Stimulated activated CD4-positive, alpha-beta T cell treated with anti-CD3 and anti-CD28 coated beads, Interleukin-2, amount 100 ng/mL, for 48 hours (primary cell): ENCODE data around the gene SIRT1.
A peak's percentile ranks its signal among the peaks of the same experiment; 100 is the strongest.
"Not testable (repeated sequence)": the region's sequence is repeated elsewhere in the genome, so short reads cannot be mapped to it uniquely, and the experiment has no call there.

Experiments used
- DNase-seq, 2 donors: peaks; one replicate each; pipeline ENCODE4 v3.0.0-alpha.2; 2020

The SIRT1 gene

DNA sequence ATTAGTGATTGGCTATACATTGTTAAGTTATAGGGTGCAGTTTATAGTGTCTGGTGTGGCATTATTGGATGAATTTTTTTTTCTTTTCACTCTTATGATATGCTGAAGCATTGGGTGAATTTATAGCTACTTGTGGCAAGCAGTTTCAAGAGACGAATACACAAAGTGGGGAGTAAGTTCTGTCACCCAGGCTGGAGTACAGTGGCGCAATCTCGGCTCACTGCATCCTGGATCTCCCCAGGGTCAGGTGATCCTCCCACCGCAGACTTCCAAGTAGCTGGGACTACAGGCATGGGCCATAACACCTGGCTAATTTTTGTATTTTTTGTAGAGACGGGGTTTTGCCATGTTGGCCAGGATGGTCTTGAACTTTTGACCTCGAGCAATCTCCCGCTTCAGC, 6.3 kb upstream of the SIRT1 start:
- DNase-seq: no peak

DNA sequence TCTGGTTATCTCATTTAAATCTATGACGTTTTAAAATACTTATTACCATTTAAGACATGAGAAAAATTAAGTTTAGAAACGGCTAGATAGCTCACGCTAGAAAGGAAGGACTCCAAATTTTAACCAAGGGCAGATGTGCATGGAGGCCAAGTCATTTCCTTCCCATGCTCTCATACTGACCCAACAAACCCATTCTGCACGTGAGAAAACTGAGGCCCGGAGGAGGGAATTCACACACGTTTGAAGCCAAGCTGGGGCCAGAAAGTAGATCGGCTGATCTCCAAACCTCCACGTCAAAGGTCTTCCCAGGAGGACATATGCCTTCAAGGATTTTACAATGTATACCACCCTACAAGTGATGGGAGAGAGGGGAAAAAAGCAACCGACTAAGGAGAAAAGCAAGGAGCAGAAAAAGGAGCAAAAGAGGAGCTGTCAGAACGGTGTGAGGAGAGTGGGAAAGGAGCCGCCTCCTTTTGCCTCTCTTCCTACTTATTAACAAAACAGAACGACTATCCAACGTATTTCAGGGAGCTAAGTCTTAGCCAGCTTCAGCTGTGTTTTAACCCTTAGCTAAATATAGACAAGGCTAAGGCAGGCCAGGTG, 645 bp upstream of the SIRT1 start:
- peak in 1 of 2 donors; percentile 3 for DNase-seq

DNA sequence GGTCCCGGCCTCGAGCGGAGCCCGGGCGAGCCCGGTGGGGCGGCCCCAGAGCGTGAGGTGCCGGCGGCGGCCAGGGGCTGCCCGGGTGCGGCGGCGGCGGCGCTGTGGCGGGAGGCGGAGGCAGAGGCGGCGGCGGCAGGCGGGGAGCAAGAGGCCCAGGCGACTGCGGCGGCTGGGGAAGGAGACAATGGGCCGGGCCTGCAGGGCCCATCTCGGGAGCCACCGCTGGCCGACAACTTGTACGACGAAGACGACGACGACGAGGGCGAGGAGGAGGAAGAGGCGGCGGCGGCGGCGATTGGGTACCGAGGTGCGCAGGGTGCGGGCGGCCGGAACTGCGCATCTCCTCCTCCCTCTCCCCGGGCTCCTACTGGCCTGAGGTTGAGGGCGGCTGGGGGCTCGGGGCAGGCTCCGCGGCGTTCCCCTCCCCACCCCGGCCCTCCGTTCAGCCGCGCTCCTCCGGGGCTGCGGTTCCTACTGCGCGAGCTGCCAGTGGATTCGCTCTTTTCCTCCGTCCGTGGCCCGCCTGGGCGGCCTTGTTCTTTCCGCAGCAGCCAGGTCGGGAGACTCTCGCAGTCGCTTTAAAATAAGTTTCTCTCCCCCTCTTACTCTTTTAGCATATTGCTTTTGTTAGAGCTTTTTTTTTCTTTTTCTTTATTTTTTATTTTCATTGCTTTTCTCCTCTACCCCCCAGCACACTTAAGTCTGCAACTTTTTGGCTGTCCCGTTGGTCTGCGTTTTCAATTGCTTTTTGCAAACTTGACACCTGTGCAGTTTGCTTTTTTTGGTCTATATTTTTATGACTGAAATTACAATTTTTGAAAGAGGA, 600 bp downstream of the SIRT1 start:
- peak; percentile 66 for DNase-seq

- DNase-seq: no peak
Observed at GRCh38 chr10:67893637-67894036, 9.2 kb downstream of the SIRT1 start.

DNA sequence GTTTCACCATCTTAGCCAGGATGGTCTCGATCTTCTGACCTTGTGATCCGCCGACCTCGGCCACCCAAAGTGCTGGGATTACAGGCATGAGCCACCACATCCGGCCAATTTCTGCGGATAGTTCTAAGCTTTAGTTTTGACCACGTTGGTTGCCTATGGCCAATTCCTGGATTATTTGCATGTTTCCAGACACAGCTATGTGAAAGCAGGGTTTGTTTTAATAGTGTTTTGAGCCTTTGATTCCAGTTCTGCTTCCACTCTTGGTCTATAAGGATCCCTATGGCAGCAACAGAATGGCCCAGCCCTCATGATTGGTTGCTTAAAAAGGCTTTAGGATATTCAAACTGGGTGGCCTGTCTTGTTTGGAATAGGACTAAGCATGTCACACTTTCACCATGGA, 19.1 kb downstream of the SIRT1 start:
- DNase-seq: no peak

GRCh38 chr10:67912331-67912946, 28.0 kb downstream of the SIRT1 start:
- no peak for DNase-seq

GRCh38 chr10:67914777-67915340, 30.4 kb downstream of the SIRT1 start:
- no peak for DNase-seq

- DNase-seq: no peak
Observed at GRCh38 chr10:67917169-67917568, 32.7 kb downstream of the SIRT1 start.

DNA sequence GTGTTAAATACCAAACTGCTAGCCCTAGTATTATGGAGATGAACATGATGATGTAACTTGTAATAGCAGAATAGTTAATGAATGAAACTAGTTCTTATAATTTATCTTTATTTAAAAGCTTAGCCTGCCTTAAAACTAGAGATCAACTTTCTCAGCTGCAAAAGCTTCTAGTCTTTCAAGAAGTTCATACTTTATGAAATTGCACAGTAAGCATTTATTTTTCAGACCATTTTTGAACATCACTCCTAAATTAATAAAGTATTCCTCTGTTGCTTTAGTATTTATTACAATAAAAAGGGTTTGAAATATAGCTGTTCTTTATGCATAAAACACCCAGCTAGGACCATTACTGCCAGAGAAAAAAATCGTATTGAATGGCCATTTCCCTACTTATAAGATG, 33.2 kb downstream of the SIRT1 start:
- DNase-seq: no peak

DNA sequence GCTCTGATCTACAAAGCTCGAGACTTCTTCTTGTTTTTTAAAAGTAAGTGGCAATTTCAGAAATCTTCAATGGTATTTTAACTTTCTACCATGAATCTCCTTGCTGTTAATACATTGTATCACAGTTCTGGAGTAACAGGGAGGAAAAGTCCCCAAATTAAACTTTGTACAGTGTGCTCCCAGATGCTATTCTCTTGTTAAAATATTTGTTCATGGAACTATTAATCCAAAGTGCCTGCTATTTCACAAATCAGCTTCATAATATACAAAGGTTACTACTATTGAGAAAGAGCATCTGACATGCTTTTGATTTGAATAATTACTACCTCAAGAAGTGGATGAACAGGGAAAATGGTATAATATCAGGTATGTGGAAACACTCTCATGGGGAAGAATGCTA, 36.6 kb downstream of the SIRT1 start:
- no peak for DNase-seq

DNA sequence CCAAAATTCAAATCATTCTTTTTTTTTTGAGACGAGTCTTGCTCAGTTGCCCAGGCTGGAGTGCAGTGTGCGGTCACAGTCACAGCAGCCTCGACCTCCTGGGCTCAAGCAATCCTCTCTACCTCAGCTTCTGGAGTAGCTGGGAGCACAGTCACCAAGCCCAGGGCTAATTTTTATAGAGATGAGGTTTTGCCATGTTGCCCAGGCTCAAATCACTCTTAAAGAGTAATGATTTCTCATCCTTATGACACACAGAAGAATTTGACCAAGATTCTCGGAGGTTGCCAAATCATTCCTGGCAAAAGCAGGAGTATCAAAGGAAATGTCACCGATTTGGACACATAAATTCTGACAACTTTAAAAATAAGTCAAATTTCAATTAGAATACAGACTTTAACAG, 39.1 kb downstream of the SIRT1 start:
- no peak for DNase-seq

DNA sequence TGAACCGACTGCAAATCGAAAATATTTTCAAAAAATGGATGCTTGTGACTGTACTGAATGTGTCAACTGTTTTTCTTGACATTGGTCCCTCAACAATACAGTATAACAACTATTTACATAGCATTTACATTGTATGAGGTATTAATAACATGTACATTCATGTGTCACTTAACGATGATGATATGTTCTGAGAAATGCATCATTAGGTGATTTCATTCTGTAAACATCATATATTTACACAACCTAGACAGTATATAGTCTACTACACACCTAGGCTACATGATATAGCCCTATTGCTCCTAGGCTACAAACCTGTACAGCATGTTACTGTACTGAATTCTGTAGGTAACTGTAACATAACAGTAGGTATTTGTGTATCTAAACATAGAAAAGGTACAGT, 39.7 kb downstream of the SIRT1 start:
- DNase-seq: no peak

- no peak for DNase-seq
Observed at GRCh38 chr10:67925449-67926005, 41.1 kb downstream of the SIRT1 start.

DNA sequence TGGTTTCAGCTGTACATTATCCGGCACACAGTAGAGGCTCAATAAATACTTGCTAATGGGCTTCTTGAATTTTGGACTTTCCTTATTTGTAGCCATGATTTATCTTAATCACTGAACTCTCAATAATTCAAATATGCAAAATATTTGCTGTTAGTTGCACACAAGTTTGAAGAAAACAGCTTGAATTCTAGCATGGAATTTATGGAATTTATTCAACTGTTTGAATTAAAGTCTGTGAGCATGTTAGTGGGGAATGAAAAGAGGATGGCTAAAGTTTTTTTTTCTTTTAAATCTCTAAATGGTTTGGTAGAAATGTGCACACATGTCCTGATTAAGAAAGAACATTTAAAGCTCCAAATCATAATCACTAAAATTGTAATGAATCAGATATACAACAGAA, 42.5 kb downstream of the SIRT1 start:
- no peak for DNase-seq

DNA sequence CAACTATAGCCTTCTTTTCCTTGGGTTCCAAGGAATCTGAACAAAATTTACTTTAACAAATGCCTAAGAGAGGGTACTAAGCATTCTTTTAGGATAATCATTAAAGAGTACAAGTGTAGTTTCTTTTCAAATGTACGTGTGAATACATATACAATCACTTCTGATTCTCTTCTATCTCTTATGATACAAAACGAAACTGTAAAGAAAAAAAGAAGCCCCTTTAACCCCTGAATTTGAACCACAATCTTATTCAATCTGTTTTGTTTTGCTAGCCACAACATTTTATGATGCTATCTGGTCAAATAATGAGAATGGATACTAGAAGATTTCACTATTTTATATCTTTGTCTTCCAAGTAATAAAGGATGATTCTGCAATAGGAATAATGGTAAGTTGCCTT, 48.7 kb downstream of the SIRT1 start:
- no peak for DNase-seq

GRCh38 chr10:67934336-67934735, 49.9 kb downstream of the SIRT1 start:
- DNase-seq: no peak

DNA sequence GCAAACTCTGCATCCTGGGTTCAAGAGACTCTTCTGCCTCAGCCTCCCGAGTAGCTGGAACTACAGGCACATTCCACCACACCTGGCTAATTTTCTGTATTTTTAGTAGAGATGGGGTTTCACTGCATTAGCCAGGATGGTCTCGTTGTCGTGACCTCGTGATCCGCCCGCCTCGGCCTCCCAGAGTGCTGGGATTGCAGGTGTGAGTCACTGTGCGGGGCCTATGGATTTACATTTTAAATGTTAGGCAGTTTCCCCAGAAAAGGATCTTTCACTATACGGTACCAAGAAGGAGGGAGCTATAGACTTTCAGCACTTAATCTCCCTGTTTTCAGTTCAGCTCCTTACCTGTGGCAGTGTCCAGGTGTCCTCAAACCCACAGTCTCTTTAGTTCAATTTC, 50.8 kb downstream of the SIRT1 start:
- no peak for DNase-seq

DNA sequence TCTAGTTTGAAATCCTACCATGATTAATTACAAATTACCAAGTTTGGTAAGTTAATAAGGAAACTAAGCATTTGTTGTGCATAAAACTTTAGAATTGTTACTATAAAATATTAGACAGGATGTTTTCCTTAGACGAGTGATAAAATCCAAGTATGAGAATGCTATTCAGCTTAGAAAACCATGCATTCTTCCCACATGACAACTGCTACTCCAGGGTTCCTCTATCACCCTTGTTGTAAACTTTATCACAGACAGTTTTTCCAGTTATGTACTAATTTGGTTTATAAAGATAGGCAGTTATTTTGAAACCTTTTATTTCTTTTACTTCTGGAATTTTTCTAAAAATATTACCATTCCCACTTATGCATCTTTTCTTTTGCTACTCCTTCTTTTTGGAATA, 52.0 kb downstream of the SIRT1 start:
- no peak for DNase-seq

DNA sequence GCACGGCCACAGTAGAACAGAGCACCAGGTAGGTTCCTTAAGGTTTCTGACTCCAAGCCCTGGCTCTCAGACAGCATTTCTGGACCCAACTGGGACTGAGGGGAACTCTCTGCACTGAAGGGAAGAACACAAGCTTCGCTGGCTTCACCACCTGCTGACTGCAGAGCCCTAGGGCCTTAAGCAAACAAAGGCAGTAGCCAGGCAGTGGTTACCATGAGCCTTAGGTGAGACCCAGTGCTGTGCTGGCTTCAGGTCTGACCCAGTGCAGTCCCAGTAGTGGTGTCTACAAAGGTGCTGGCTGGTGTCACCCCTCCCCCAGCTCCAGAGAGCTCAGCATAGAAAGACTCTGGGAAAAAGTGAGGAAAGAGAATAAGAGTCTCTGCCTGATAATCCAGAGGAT, 59.5 kb downstream of the SIRT1 start:
- DNase-seq: no peak

DNA sequence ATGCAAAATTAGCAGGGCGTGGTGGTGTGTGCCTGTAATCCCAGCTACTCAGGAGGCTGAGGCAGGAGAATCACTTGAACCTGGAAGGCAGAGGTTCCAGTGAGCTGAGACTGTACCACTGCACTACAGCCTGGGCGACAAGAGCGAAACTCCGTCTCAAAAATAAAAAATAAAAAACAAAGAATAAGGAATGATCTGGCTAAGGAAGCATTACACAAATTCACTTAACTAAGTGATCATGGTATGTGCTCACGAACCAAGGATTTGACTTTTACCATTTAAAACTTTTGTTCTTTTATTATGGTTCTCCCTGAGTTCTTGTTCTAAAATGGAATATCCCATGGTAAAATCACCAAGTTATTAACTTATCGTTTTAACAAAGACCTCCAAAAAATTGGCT, 71.2 kb downstream of the SIRT1 start:
- no peak for DNase-seq

DNA sequence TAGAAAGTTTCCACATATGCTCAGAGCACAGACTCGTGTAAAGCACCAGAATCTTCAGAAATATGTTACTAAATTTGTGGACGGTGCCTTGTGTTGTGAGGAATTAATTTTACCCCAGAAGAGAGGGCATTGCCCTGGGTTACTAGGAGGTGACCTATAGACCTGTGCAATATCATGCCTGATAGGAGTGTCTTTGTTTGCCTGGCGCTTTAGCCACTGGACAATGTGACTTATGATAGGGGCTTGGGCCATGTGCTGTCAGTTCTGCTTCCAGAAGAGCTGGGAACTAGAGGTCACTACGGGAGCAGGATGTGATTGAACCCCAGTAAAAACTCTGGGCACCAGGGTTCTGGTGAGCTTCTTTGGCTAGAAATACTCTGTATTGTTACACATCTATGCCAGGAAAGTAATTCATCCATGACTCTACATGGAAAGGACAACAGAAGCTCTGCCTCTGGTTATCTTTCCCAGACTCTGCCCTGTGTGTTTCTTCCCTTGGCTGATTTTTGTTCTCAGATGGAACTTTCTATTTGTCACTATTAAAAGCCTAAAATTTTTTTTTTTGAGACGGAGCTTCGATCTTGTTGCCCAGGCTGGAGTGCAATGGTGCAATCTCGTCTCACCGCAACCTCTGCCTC, 75.5 kb downstream of the SIRT1 start:
- DNase-seq: no peak

DNA sequence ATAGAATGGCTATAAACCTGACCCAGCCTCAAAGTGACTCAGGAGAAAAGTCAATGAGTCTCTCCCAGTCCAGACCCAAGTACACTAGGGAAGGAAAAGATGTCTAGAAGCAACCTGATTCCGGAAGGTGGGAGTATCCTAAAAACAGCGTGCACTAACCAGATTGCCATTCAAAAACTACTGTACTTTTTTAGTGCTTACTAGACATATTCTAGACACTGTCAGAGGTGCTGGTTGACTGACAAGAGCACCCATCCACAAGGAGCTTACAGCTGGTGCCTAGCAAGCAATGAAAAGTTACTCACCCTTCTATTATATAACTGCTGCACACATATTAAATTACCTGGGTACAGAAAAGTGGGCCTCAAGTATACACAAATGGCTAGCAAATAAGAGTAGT, 81.0 kb downstream of the SIRT1 start:
- DNase-seq: no peak

GRCh38 chr10:67966035-67966434, 81.6 kb downstream of the SIRT1 start:
- DNase-seq: not testable (repeated sequence)
